ENCODE data around the gene SLFN12. TPM values are rescaled to one million over a fixed set of nuclear protein-coding genes. Genes with fewer than 3 reads are reported as not detected.

Gene SLFN12
- total RNA-seq, 1 donor from 2014 or later = 9.0 TPM

DNA sequence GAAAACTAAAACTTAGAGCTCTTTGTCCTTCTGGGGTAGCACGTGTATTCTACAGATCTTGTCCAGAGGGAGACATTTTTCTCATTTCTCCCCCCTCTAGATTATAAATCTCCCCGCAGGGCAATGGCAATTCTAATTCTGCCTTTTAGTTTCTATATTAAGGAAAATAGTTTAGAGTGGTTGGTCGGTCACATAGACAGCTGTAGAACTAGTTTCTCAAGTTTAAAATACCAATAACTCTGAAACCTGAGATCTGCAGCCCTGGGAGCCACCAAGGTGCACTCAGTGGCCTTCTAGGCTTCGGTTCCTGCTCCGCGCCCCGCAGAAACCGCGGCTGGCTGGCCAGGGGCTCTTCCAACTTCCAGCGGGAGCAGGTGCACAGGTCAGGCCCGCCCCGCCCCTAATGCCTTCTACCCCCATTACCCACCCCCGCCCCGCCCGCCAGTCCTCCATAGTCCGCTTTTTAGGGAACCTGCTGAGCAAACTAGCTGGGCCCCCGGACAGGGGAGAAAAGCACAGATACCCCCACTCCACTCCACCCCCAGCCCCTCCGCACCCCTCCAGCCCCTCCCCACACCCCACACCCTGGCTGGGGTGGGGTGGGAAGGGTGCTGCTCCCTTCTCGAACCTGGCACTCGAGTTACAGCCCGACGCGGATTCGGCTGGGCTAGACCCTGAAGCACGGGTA, 59.3 kb downstream of the SLFN12 start:
- peak; percentile 35 for DNase-seq
- H3K4me3 Mint-ChIP-seq = peak overlapping the region; percentile 99
- peak overlapping the region; percentile 98 for H3K27ac Mint-ChIP-seq
- POLR2A ChIA-PET = interaction anchor here (0.5 to 2.6 kb wide), 12 partner anchors 10 to 436 kb away, joined by 3 to 15 read pairs (median 4); partner anchors contain the start of genes SLFN12, SLFN13, SLFN5 and TAF15
- peak; percentile 29 for ATAC-seq (ENCODE audit: low read depth)
- CTCF ChIA-PET = interaction anchor here (1.2 to 1.5 kb wide), 2 partner anchors 60 to 161 kb away, joined by 4 to 5 read pairs; no protein-coding TSS in a partner anchor
- TF ChIP-seq, protein P1, sequence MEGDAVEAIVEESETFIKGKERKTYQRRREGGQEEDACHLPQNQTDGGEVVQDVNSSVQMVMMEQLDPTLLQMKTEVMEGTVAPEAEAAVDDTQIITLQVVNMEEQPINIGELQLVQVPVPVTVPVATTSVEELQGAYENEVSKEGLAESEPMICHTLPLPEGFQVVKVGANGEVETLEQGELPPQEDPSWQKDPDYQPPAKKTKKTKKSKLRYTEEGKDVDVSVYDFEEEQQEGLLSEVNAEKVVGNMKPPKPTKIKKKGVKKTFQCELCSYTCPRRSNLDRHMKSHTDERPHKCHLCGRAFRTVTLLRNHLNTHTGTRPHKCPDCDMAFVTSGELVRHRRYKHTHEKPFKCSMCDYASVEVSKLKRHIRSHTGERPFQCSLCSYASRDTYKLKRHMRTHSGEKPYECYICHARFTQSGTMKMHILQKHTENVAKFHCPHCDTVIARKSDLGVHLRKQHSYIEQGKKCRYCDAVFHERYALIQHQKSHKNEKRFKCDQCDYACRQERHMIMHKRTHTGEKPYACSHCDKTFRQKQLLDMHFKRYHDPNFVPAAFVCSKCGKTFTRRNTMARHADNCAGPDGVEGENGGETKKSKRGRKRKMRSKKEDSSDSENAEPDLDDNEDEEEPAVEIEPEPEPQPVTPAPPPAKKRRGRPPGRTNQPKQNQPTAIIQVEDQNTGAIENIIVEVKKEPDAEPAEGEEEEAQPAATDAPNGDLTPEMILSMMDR (IDR thresholded peaks at IDR 0.05) = no peak
- peaks cover 12% of the 10 kb centered on the region for H3K36me3 Mint-ChIP-seq (ENCODE audit: low read depth)
- intact Hi-C loops (cut with micrococcal nuclease) = loop anchor here (1.0 to 2.0 kb wide), 3 partner anchors 27 to 60 kb away; partner anchors contain the start of gene SLFN12
- H3K9me3 Mint-ChIP-seq = peaks cover 8% of the 10 kb centered on the region
- peaks cover 56% of the 10 kb centered on the region for H3K4me1 Mint-ChIP-seq
- H3K27me3 Mint-ChIP-seq = no peaks in the 10 kb centered on the region

DNA sequence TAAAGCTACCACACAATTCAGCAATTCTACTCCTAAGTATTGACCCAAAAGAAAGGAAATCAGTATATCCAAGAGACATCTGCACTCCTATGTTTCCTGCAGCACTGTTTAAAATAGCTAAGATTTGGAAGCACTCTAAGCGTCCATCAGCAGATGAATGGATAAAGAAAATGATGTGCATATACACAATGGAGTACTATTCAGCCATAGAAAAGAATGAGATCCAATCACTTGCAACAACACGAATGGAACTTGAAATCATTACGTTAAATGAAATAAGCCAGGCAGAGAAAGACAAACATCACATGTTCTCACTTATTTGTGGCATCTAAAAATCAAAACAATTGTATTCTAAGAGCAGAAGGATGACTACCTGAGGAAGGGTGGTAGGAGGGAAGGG, 60.4 kb downstream of the SLFN12 start:
- intact Hi-C loops (cut with micrococcal nuclease) = loop anchor here (2.0 kb wide), 2 partner anchors 59 to 61 kb away; partner anchors contain the start of gene SLFN12
- H3K36me3 Mint-ChIP-seq (ENCODE audit: low read depth) = peaks cover 12% of the 10 kb centered on the region
- ATAC-seq (ENCODE audit: low read depth) = no peak
- TF ChIP-seq, protein P1 (IDR thresholded peaks at IDR 0.05) = no peak
- no peaks in the 10 kb centered on the region for H3K27me3 Mint-ChIP-seq
- POLR2A ChIA-PET = no interaction called here
- CTCF ChIA-PET = no interaction called here
- no peak for DNase-seq
- H3K4me3 Mint-ChIP-seq = peak overlapping the region; percentile 39
- peaks cover 8% of the 10 kb centered on the region for H3K9me3 Mint-ChIP-seq
- H3K4me1 Mint-ChIP-seq = peaks cover 66% of the 10 kb centered on the region
- no peak overlapping the region for H3K27ac Mint-ChIP-seq

DNA sequence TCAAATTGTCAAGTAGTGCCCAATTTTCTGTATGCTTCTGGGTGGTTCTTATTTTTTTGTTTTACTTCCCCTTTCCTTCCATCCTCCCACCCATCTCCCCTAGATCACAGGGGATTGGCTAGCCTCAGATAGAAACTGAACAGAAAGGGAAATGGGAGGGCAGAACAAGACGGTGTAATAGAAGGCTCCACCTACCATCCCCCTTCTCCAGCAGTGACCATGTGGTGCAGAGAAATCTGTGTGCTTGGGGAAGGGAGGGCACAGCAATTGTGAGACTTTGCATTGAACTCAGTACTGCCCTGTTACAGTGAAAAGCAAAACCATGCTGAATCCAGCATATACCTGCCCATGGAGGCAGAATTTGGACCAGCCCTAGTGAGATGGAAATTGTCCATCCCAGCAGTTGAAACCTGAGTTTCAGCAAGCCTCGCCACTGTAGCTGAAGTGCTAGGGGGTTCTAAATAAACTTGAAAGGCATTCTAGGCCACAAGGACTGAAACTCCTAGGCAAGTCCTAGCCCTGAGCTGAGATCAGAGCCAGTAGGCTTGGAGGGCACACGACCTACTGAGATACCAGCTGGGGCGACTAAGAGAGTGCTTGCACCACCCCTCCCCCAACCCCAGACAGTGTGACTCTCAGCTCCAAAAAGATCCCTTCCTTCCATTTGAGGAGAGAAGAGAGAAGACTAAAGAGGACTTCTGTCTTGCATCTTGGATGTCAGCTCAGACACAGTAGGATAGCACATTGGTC, 64.0 kb downstream of the SLFN12 start:
- Mint-ChIP-seq H3K36me3 (ENCODE audit: low read depth) (peaks cover 24% of the 10 kb centered on the region), H3K4me1 (peaks cover 60% of the 10 kb centered on the region), H3K9me3 (peaks cover 8% of the 10 kb centered on the region), H3K27ac (peak overlapping the region; percentile 78), H3K4me3 (peak overlapping the region; percentile 39), H3K27me3 (no peaks in the 10 kb centered on the region)
- peak; percentile 100 for ATAC-seq (ENCODE audit: low read depth)
- no peak for DNase-seq
- ChIA-PET CTCF (no interaction called here), POLR2A (interaction anchor here (0.6 to 2.2 kb wide), 6 partner anchors 19 to 120 kb away, joined by 3 to 9 read pairs (median 4); partner anchors contain the start of gene SLFN13)
- TF ChIP-seq, protein P1 (IDR thresholded peaks at IDR 0.05) = no peak
- intact Hi-C loops (cut with micrococcal nuclease) = loop anchor here (1.0 kb wide), 4 partner anchors 13 to 92 kb away; partner anchors contain the start of gene SLFN13

DNA sequence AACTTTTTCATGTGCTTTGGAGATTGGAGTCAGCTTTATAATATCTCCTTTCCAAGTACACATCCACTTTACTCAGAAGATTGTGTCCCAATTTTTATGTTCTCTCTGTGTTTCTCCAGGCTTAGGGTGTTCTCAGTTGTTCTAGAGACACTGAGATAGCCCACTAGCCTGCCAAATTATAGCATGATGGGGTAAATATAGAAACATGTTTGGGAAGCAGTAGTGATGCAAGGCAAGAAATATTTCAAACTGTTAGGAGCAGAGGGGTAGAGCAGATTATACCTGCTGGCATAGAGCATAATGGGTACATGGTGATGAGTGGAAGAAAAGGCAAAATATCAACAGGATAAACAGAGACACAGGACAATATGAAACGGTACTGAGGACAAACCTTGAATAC, 71.3 kb downstream of the SLFN12 start:
- Mint-ChIP-seq H3K27ac (no peak overlapping the region), H3K4me3 (no peak overlapping the region), H3K4me1 (peaks cover 10% of the 10 kb centered on the region), H3K27me3 (no peaks in the 10 kb centered on the region), H3K9me3 (no peaks in the 10 kb centered on the region), H3K36me3 (ENCODE audit: low read depth) (peaks cover 70% of the 10 kb centered on the region)
- ATAC-seq (ENCODE audit: low read depth) (no peak), DNase-seq (no peak)
- ChIA-PET POLR2A (no interaction called here), CTCF (no interaction called here)
- intact Hi-C loops (cut with micrococcal nuclease) = no loop called here
- TF ChIP-seq, protein P1 (IDR thresholded peaks at IDR 0.05) = no peak

Other genes with a start within 250 kb of the SLFN12 start
- gene SLC35G3, start 238.1 kb downstream of the SLFN12 start, total RNA-seq = 0.10 and 0.16 TPM in 2 replicates
- 15.2 and 15.3 TPM in 2 replicates for gene SLFN5, start 189.4 kb downstream of the SLFN12 start, total RNA-seq
- gene SLFN11, start 58.9 kb downstream of the SLFN12 start, total RNA-seq = 19.2 and 22.4 TPM in 2 replicates
- 14.8 and 15.3 TPM in 2 replicates for gene SLFN13, start 16.3 kb upstream of the SLFN12 start, total RNA-seq
- gene SLFN12L, start 105.2 kb upstream of the SLFN12 start, total RNA-seq = 2.0 and 2.4 TPM in 2 replicates
- not detected in 2 replicates for gene SLFN14, start 128.3 kb upstream of the SLFN12 start, total RNA-seq
- 4.1 and 4.8 TPM in 2 replicates for gene PEX12, start 146.1 kb upstream of the SLFN12 start, total RNA-seq
- gene AP2B1, start 154.8 kb upstream of the SLFN12 start, total RNA-seq = 129 and 152 TPM in 2 replicates